ENCODE results near the gene IGFBP2.

The IGFBP2 gene

GRCh38 chr2:216624251-216624650, 9.0 kb upstream of the IGFBP2 start:
- no peak for TF ChIP-seq Cebpa-rat (IDR thresholded peaks at IDR 0.05)
- Histone ChIP-seq H4K20me1 (no peaks in the 10 kb centered on the region), H3K27ac (no peak overlapping the region), H3K4me2 (peak overlapping the region; percentile 23; the same call in 1 of the 2 replicates), H3K36me3 (no peaks in the 10 kb centered on the region), H3K9me3 (peaks cover 5% of the 10 kb centered on the region; the same call in 1 of the 2 replicates), H3K4me3 (no peak overlapping the region), H3K9ac (no peak overlapping the region), H3K4me1 (peaks cover 67% of the 10 kb centered on the region), H3K27me3 (no peaks in the 10 kb centered on the region)

GRCh38 chr2:216626168-216626874, 6.9 kb upstream of the IGFBP2 start:
- Histone ChIP-seq H3K27me3 (no peaks in the 10 kb centered on the region), H3K4me1 (peaks cover 46% of the 10 kb centered on the region), H3K9ac (no peak overlapping the region), H4K20me1 (no peaks in the 10 kb centered on the region), H3K9me3 (peaks cover 5% of the 10 kb centered on the region; the same call in 1 of the 2 replicates), H3K4me2 (peak overlapping the region; percentile 1; the same call in 1 of the 2 replicates), H3K4me3 (no peak overlapping the region), H3K36me3 (no peaks in the 10 kb centered on the region), H3K27ac (no peak overlapping the region)
- no peak for TF ChIP-seq Cebpa-rat (IDR thresholded peaks at IDR 0.05)

GRCh38 chr2:216626875-216627245, 6.4 kb upstream of the IGFBP2 start:
- Histone ChIP-seq H4K20me1 (no peaks in the 10 kb centered on the region), H3K27ac (no peak overlapping the region), H3K27me3 (no peaks in the 10 kb centered on the region; the same call in 1 of the 2 replicates), H3K9ac (no peak overlapping the region), H3K36me3 (no peaks in the 10 kb centered on the region), H3K4me2 (peak overlapping the region; percentile 1; the same call in 1 of the 2 replicates), H3K9me3 (peaks cover 5% of the 10 kb centered on the region; the same call in 1 of the 2 replicates), H3K4me3 (no peak overlapping the region), H3K4me1 (peaks cover 41% of the 10 kb centered on the region)
- no peak for TF ChIP-seq Cebpa-rat (IDR thresholded peaks at IDR 0.05)

- Histone ChIP-seq H4K20me1 (peaks cover 13% of the 10 kb centered on the region), H3K27me3 (peaks cover 29% of the 10 kb centered on the region), H3K4me1 (peaks cover 35% of the 10 kb centered on the region), H3K4me3 (no peak overlapping the region), H3K27ac (no peak overlapping the region), H3K4me2 (no peak overlapping the region), H3K9ac (no peak overlapping the region), H3K36me3 (no peaks in the 10 kb centered on the region), H3K9me3 (no peaks in the 10 kb centered on the region)
- TF ChIP-seq Cebpa-rat (IDR thresholded peaks at IDR 0.05), result no peak
Measured at GRCh38 chr2:216629784-216630183, 3.4 kb upstream of the IGFBP2 start.

GRCh38 chr2:216632346-216632951, 771 bp upstream of the IGFBP2 start:
- peak overlapping the region; percentile 83; the same call in 1 of the 2 replicates for H3K4me3 ChIP-seq
- H4K20me1 ChIP-seq, result peaks cover 35% of the 10 kb centered on the region
- no peak overlapping the region for H3K9ac ChIP-seq
- H3K27me3 ChIP-seq, result peaks cover 55% of the 10 kb centered on the region
- H3K36me3 ChIP-seq, result peaks cover under 1% of the 10 kb centered on the region; the same call in 1 of the 2 replicates
- H3K27ac ChIP-seq, result no peak overlapping the region
- peak overlapping the region; percentile 95 for H3K4me2 ChIP-seq
- no peak for TF ChIP-seq Cebpa-rat (IDR thresholded peaks at IDR 0.05)
- H3K9me3 ChIP-seq, result no peaks in the 10 kb centered on the region
- H3K4me1 ChIP-seq, result peaks cover 48% of the 10 kb centered on the region

GRCh38 chr2:216633616-216634369, 573 bp downstream of the IGFBP2 start:
- Histone ChIP-seq H3K9ac (peak overlapping the region; percentile 78), H3K4me1 (peaks cover 56% of the 10 kb centered on the region), H3K27me3 (peaks cover 60% of the 10 kb centered on the region), H3K9me3 (no peaks in the 10 kb centered on the region), H3K36me3 (peaks cover 10% of the 10 kb centered on the region; the same call in 1 of the 2 replicates), H4K20me1 (peaks cover 46% of the 10 kb centered on the region), H3K4me2 (peak overlapping the region; percentile 95), H3K4me3 (peak overlapping the region; percentile 83), H3K27ac (peak overlapping the region; percentile 72)
- TF ChIP-seq Cebpa-rat (IDR thresholded peaks at IDR 0.05), result no peak

GRCh38 chr2:216634370-216635148, 1.3 kb downstream of the IGFBP2 start:
- peak overlapping the region; percentile 78 for H3K9ac ChIP-seq
- H3K4me2 ChIP-seq, result peak overlapping the region; percentile 95

GRCh38 chr2:216635171-216635570, 2.0 kb downstream of the IGFBP2 start:
- H3K27ac ChIP-seq, result no peak overlapping the region; the same call in 1 of the 2 replicates
- H3K27me3 ChIP-seq, result peaks cover 60% of the 10 kb centered on the region
- H3K9me3 ChIP-seq, result no peaks in the 10 kb centered on the region
- peaks cover 60% of the 10 kb centered on the region for H4K20me1 ChIP-seq
- H3K36me3 ChIP-seq, result peaks cover 16% of the 10 kb centered on the region; the same call in 1 of the 2 replicates
- peak overlapping the region; percentile 83 for H3K4me3 ChIP-seq
- peaks cover 56% of the 10 kb centered on the region for H3K4me1 ChIP-seq
- H3K9ac ChIP-seq, result peak overlapping the region; percentile 78
- no peak for TF ChIP-seq Cebpa-rat (IDR thresholded peaks at IDR 0.05)
- H3K4me2 ChIP-seq, result peak overlapping the region; percentile 95

More at GRCh38 chr2:216634370-216635148, 1.3 kb downstream of the IGFBP2 start:
- Histone ChIP-seq H3K36me3 (peaks cover 10% of the 10 kb centered on the region; the same call in 1 of the 2 replicates), H3K27ac (no peak overlapping the region; the same call in 1 of the 2 replicates), H3K9me3 (no peaks in the 10 kb centered on the region), H4K20me1 (peaks cover 54% of the 10 kb centered on the region), H3K4me1 (peaks cover 56% of the 10 kb centered on the region), H3K27me3 (peaks cover 60% of the 10 kb centered on the region), H3K4me3 (peak overlapping the region; percentile 83)
- no peak for TF ChIP-seq Cebpa-rat (IDR thresholded peaks at IDR 0.05)

Data from BLaER1 (cell line).